HCT116 (cell line): ENCODE results near the gene ACOD1. TPM values are rescaled to one million over a fixed set of nuclear protein-coding genes. Genes with fewer than 3 reads are reported as not detected.
A peak's percentile ranks its signal among the peaks of the same experiment; 100 is the strongest.

Experiments
- ATAC-seq: fragments of 200-7000 bp; cut with Tn5 transposase; 2 replicates; pipeline ENCODE4 v1.9.1; 2020; ENCODE audit warnings: mild to moderate bottlenecking, moderate library complexity
- BruUV-seq: library from RNA; stranded (reverse); fragments of 400-500 nt; replicated peaks from 2 replicates; lab custom pipeline; 2021; lab: Mats Ljungman, UMichigan
- CTCF ChIA-PET: fragments of 300-600 bp; sonication (Branson Sonifier 250); formaldehyde crosslinking; loops from one replicate; lab custom pipeline; 2021; ENCODE audit warnings: antibody characterized with exemption; lab: Charles Lee
- POLR2A ChIA-PET: fragments of 300-600, 350-600 bp; sonication (Branson Sonifier 250); formaldehyde crosslinking; loops from one replicate; lab custom pipeline; 2021; ENCODE audit warnings: antibody characterized with exemption; lab: Charles Lee
- RAD21 ChIA-PET, 2 experiments: fragments of 300-600 bp; sonication (Branson Sonifier 250); formaldehyde crosslinking; loops; one replicate each; lab custom pipeline; 2023; ENCODE audit warnings: low total read pairs in 2 of 2; ENCODE audit not compliant: uncharacterized antibody in 2 of 2, unreplicated experiment in 2 of 2, low non-redundant PET in 1 of 2; lab: Charles Lee
- DNase-seq: peaks from one replicate; pipeline ENCODE4 v3.0.0-alpha.2; 2010; ENCODE audit warnings: low read depth, low spot score
- H2AFZ ChIP-seq: fragments of 200-600 bp; shearing (Covaris generic), sonication (generic); 2 replicates; pipeline ENCODE4 v1.6.1; 2017; ENCODE audit warnings: low read depth, mixed run types, mixed read lengths, antibody characterized with exemption, low read length; ENCODE audit not compliant: poor library complexity, severe bottlenecking
- H3K27ac ChIP-seq: 2 replicates; pipeline ENCODE4 v1.5.1; 2012; ENCODE audit warnings: low read depth, low read length
- H3K27me3 ChIP-seq: fragments of 200-600 bp; sonication (generic); 2 replicates; pipeline ENCODE4 v1.6.1; 2016; ENCODE audit warnings: mixed run types, low read length, mixed read lengths; ENCODE audit not compliant: insufficient read depth
- H3K36me3 ChIP-seq, 2 experiments: fragments of 200-500 bp in 1 of 2; fragments of 200-600 bp in 1 of 2; sonication (Bioruptor generic) in 1 of 2; sonication (generic) in 1 of 2; 2 replicates each; pipeline versions ENCODE4 v1.5.1 to v1.6.1; 2014 to 2016; ENCODE audit warnings: low read length in 2 of 2, inconsistent platforms in 1 of 2, mixed read lengths in 1 of 2, mixed run types in 1 of 2; ENCODE audit not compliant: insufficient read depth in 2 of 2, control insufficient read depth in 1 of 2
- H3K4me1 ChIP-seq, 2 experiments: fragments of 200-600 bp in 1 of 2; sonication (generic) in 1 of 2; 2 replicates each; pipeline versions ENCODE4 v1.5.1 to v1.6.1; 2012 to 2017; ENCODE audit warnings: low read length in 2 of 2, inconsistent platforms in 1 of 2, mild to moderate bottlenecking in 1 of 2, mixed read lengths in 1 of 2, mixed run types in 1 of 2, moderate library complexity in 1 of 2; ENCODE audit not compliant: insufficient read depth in 2 of 2, control insufficient read depth in 1 of 2
- H3K4me2 ChIP-seq: fragments of 200-600 bp; sonication (generic); 2 replicates; pipeline ENCODE4 v1.6.1; 2017; ENCODE audit warnings: mixed run types, low read length, mixed read lengths
- H3K4me3 ChIP-seq, 2 experiments: fragments of 200-600 bp in 1 of 2; sonication (generic) in 1 of 2; replicated peaks in 1 of 2; 2 replicates each; pipeline ENCODE4 v1.5.1; 2011 to 2016; ENCODE audit warnings: low read length in 2 of 2, control low read depth in 1 of 2, low read depth in 1 of 2, mild to moderate bottlenecking in 1 of 2, mixed read lengths in 1 of 2, mixed run types in 1 of 2
- H3K79me2 ChIP-seq: fragments of 200-600 bp; sonication (generic); 2 replicates; pipeline ENCODE4 v1.6.1; 2017; ENCODE audit warnings: mild to moderate bottlenecking, mixed run types, low read length, moderate library complexity, mixed read lengths; ENCODE audit not compliant: insufficient read depth
- H3K9ac ChIP-seq: fragments of 200-600 bp; sonication (generic); 2 replicates; pipeline ENCODE4 v1.6.1; 2016; ENCODE audit warnings: low read length, mixed read lengths
- H3K9me2 ChIP-seq: fragments of 200-600 bp; sonication (generic), shearing (Covaris generic); 2 replicates; pipeline ENCODE4 v1.6.1; 2017; ENCODE audit warnings: mixed run types, mild to moderate bottlenecking, moderate library complexity; ENCODE audit not compliant: insufficient read depth
- H3K9me3 ChIP-seq, 2 experiments: fragments of 200-500 bp in 1 of 2; fragments of 200-600 bp in 1 of 2; sonication (Bioruptor generic) in 1 of 2; sonication (generic) in 1 of 2; 2 replicates each; pipeline ENCODE4 v1.6.1; 2014 to 2017; ENCODE audit warnings: low read length in 2 of 2, mixed read lengths in 2 of 2, inconsistent platforms in 1 of 2, low read depth in 1 of 2, mild to moderate bottlenecking in 1 of 2, mixed run types in 1 of 2, moderate library complexity in 1 of 2; ENCODE audit not compliant: control insufficient read depth in 1 of 2, insufficient read depth in 1 of 2
- H4K20me1 ChIP-seq: fragments of 200-600 bp; sonication (generic), shearing (Covaris generic); 2 replicates; pipeline ENCODE4 v1.6.1; 2017; ENCODE audit warnings: mixed run types, mild to moderate bottlenecking, moderate library complexity; ENCODE audit not compliant: insufficient read depth
- CBX3 ChIP-seq: IDR thresholded peaks from 2 replicates; pipeline ENCODE4 v1.6.1; 2012; ENCODE audit warnings: low read depth
- CEBPB ChIP-seq: IDR thresholded peaks from 2 replicates; pipeline ENCODE4 v1.6.1; 2012; ENCODE audit warnings: low read depth
- CTCF ChIP-seq, 3 experiments: fragments of 200-600 bp in 1 of 3; sonication (generic) in 1 of 3; IDR thresholded peaks in 2 of 3; conservative IDR thresholded peaks in 1 of 3; 2 replicates each; pipeline ENCODE4 v1.5.1; 2012 to 2017; ENCODE audit warnings: low read depth in 2 of 3, low read length in 2 of 3, antibody characterized with exemption in 1 of 3, borderline replicate concordance in 1 of 3, control low read depth in 1 of 3, mild to moderate bottlenecking in 1 of 3, mixed read lengths in 1 of 3, mixed run types in 1 of 3, moderate library complexity in 1 of 3; ENCODE audit not compliant: insufficient read depth in 1 of 3
- ELF1 ChIP-seq: IDR thresholded peaks from 2 replicates; pipeline ENCODE4 v1.6.1; 2012; ENCODE audit warnings: low read depth, borderline replicate concordance
- EZH2 ChIP-seq: fragments of 200-600 bp; sonication (generic); IDR thresholded peaks from 2 replicates; pipeline ENCODE4 v1.6.1; 2017; ENCODE audit warnings: antibody characterized with exemption, mixed run types
- EZH2phosphoT487 ChIP-seq: fragments of 200-600 bp; IDR thresholded peaks from 2 replicates; pipeline ENCODE4 v1.6.1; 2018; ENCODE audit warnings: antibody characterized with exemption, borderline replicate concordance
- FOSL1 ChIP-seq: IDR thresholded peaks from 2 replicates; pipeline ENCODE4 v1.6.1; 2012; ENCODE audit warnings: low read depth
- JUND ChIP-seq: IDR thresholded peaks from 2 replicates; pipeline ENCODE4 v1.6.1; 2012
- REST ChIP-seq: IDR thresholded peaks from 2 replicates; pipeline ENCODE4 v1.6.1; 2012; ENCODE audit warnings: low read depth
- SP1 ChIP-seq: IDR thresholded peaks from 2 replicates; pipeline ENCODE4 v1.6.1; 2012; ENCODE audit warnings: low read depth
- TCF7L2 ChIP-seq: IDR thresholded peaks from 2 replicates; pipeline ENCODE4 v1.7.0; 2011; ENCODE audit warnings: borderline replicate concordance, inconsistent platforms; ENCODE audit not compliant: insufficient read depth, insufficient read length; ENCODE audit errors: extremely low read depth
- intact Hi-C: fragments of 100-400 bp; cut with micrococcal nuclease; formaldehyde crosslinking; loops from 2 replicates; pipeline ENCODE4 v1.10.0; 2022
- total RNA-seq: library from RNA; stranded (reverse); gene quantifications from one replicate; pipeline ENCODE4 v1.2.1, GENCODE V29; 2021; ENCODE audit not compliant: unreplicated experiment

Gene ACOD1
- total RNA-seq, 1 experiment from 2014 or later = not detected

DNA sequence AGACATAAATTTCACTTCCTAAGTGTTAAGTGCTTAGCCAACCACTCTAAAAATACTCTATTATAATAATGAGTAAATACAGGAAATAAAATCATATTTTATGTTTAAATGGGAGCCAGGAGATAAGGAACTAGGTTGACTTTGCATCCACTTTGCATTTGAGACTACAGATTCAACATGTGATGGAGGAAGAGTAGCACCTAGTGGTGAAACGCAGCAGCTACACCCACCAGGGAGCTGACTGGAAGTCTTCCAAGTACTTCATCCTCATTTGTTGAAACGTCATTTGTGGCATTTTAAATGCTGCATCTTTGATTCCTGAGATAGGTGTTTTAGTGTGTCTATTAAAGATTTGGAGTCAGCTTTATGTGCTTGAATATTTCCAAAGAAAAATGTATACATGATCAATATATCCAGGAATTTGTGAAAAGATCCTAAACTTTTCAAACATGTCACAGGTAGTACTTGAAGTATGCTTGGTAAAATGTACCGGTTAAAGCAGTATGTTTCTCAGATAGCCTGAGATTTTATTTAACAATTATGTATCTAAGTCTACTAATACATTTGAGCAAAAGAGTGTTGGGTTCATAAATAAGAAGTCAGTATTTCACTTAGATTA is 44.7 kb upstream of the ACOD1 start (continued):
- peak; percentile 66 to 98 (median 96) for TF ChIP-seq CTCF (IDR thresholded peaks at IDR 0.05 in 2 of 3, conservative IDR thresholded peaks at IDR 0.05 in 1 of 3; ENCODE audit: borderline replicate concordance in 1 of 3, insufficient read depth in 1 of 3, low read depth in 2 of 3, low read length in 2 of 3)

GRCh38 chr13:76904507-76904906 is 43.8 kb upstream of the ACOD1 start:
- ATAC-seq (no peak), DNase-seq (no peak)
- Histone ChIP-seq H3K36me3 (no peaks in the 10 kb centered on the region), H3K27ac (no peak overlapping the region), H3K4me2 (no peak overlapping the region), H2AFZ (no peak overlapping the region), H3K4me3 (no peak overlapping the region), H3K4me1 (no peaks in the 10 kb centered on the region), H3K9ac (no peak overlapping the region), H3K9me2 (no peaks in the 10 kb centered on the region), H3K9me3 (no peaks in the 10 kb centered on the region), H4K20me1 (no peaks in the 10 kb centered on the region), H3K27me3 (peaks cover 20% of the 10 kb centered on the region), H3K79me2 (no peaks in the 10 kb centered on the region)
- CTCF ChIA-PET = interaction anchor here (1.2 to 1.9 kb wide), 6 partner anchors 237 to 1217 kb away, joined by 5 to 11 read pairs (median 7); no protein-coding TSS in a partner anchor
- POLR2A ChIA-PET = no interaction called here
- no TSS peak for BruUV-seq
- no peak for TF ChIP-seq CBX3
- no peak for TF ChIP-seq EZH2phosphoT487
- no peak for TF ChIP-seq CEBPB
- TF ChIP-seq TCF7L2 = no peak
- TF ChIP-seq SP1 = no peak
- no peak for TF ChIP-seq JUND
- no peak for TF ChIP-seq EZH2
- no peak for TF ChIP-seq ELF1
- TF ChIP-seq CTCF (IDR thresholded peaks at IDR 0.05 in 2 of 3, conservative IDR thresholded peaks at IDR 0.05 in 1 of 3; ENCODE audit: borderline replicate concordance in 1 of 3, insufficient read depth in 1 of 3, low read depth in 2 of 3, low read length in 2 of 3) = no peak
- no peak for TF ChIP-seq FOSL1
- no peak for TF ChIP-seq REST
- RAD21 ChIA-PET = no interaction called here
- intact Hi-C loops = loop anchor here (10.0 kb wide), 2 partner anchors 890 to 1330 kb away; no protein-coding TSS in a partner anchor
